IMR-90 (cell line): ENCODE data around the gene U2SURP.

Source experiments
- CEBPB ChIP-seq: IDR thresholded peaks from 2 replicates; pipeline ENCODE4 v1.6.1; 2012; ENCODE audit warnings: low read depth, low read length, improper control_type of control experiment
- ELK1 ChIP-seq: fragments of 150-350 bp; IDR thresholded peaks from 2 replicates; pipeline ENCODE4 v1.6.1; 2016; ENCODE audit warnings: low read depth, mild to moderate bottlenecking, low read length, moderate library complexity, borderline replicate concordance
- MXI1 ChIP-seq: IDR thresholded peaks from 2 replicates; pipeline ENCODE4 v1.6.1; 2012; ENCODE audit warnings: low read depth, mild to moderate bottlenecking, low read length, moderate library complexity, borderline replicate concordance
- POLR2A ChIP-seq: IDR thresholded peaks from 2 replicates; pipeline ENCODE4 v1.6.1; 2012; ENCODE audit warnings: mild to moderate bottlenecking, low read depth, low read length
- RAD21 ChIP-seq: IDR thresholded peaks from 2 replicates; pipeline ENCODE4 v1.6.1; 2012; ENCODE audit warnings: low read length, improper control_type of control experiment
- RCOR1 ChIP-seq: IDR thresholded peaks from 2 replicates; pipeline ENCODE4 v1.6.1; 2012; ENCODE audit warnings: mild to moderate bottlenecking, low read length, improper control_type of control experiment; ENCODE audit not compliant: insufficient replicate concordance
- SMC3 ChIP-seq: fragments of 150-350 bp; IDR thresholded peaks from 2 replicates; pipeline ENCODE4 v1.6.1; 2016; ENCODE audit warnings: low read depth, mild to moderate bottlenecking, antibody characterized with exemption, low read length, moderate library complexity
- TF ChIP-seq, protein P1 (sequence below): conservative IDR thresholded peaks from 2 replicates; pipeline ENCODE4 v1.5.1; 2012; ENCODE audit warnings: mild to moderate bottlenecking, low read depth, low read length, improper control_type of control experiment

DNA sequence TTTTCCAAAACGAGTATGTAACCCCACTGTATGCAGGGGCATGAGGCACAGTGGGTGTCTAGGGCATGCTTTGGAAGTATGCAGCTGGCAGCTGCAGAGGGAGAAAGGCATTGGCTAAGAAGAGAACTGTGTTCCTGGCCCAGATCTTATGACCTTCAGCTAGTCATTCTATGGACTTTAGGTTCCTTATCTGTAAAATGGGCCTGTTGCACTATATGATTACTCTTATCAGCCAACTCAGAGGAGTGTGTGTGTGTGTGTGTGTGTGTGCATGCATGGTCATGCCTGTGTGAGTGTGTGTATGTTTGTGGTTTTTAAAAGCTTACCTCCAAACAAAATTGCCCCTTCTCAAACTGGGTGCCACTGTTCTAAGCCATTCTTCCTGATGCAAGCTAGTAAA, 90.8 kb downstream of the U2SURP start:
- TF ChIP-seq, protein P1, sequence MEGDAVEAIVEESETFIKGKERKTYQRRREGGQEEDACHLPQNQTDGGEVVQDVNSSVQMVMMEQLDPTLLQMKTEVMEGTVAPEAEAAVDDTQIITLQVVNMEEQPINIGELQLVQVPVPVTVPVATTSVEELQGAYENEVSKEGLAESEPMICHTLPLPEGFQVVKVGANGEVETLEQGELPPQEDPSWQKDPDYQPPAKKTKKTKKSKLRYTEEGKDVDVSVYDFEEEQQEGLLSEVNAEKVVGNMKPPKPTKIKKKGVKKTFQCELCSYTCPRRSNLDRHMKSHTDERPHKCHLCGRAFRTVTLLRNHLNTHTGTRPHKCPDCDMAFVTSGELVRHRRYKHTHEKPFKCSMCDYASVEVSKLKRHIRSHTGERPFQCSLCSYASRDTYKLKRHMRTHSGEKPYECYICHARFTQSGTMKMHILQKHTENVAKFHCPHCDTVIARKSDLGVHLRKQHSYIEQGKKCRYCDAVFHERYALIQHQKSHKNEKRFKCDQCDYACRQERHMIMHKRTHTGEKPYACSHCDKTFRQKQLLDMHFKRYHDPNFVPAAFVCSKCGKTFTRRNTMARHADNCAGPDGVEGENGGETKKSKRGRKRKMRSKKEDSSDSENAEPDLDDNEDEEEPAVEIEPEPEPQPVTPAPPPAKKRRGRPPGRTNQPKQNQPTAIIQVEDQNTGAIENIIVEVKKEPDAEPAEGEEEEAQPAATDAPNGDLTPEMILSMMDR = no peak
- no peak for TF ChIP-seq MXI1
- no peak for TF ChIP-seq RAD21
- TF ChIP-seq POLR2A = no peak
- no peak for TF ChIP-seq CEBPB
- TF ChIP-seq SMC3 = no peak
- TF ChIP-seq ELK1 = no peak
- TF ChIP-seq RCOR1 = no peak
